Stomach (tissue), 9 donors: Measurements from ENCODE around the gene TRIM37. TPM values are rescaled to one million over a fixed set of nuclear protein-coding genes. Genes with fewer than 3 reads are reported as not detected.

ENCODE experiments used
- DNase-seq, 2 donors: peaks; one replicate each; pipeline versions ENCODE4 v3.0.0 to v3.0.0-alpha.2; 2013 to 2019
- H3K27ac ChIP-seq, 5 donors: fragments of 200-600 bp in 4 of 5; sonication (generic) in 4 of 5; one replicate each; pipeline ENCODE4 v1.5.1; 2013 to 2019; ENCODE audit warnings: mild to moderate bottlenecking in 1 of 5, moderate library complexity in 1 of 5
- H3K27me3 ChIP-seq, 3 donors: fragments of 200-600 bp; sonication (generic); one replicate each; pipeline ENCODE4 v1.5.1; 2017 to 2019; ENCODE audit warnings: mixed run types in 1 of 3
- H3K36me3 ChIP-seq, 4 donors: fragments of 200-600 bp; sonication (generic); 1 replicate in 3 of 4; 2 replicates in 1 of 4; pipeline ENCODE4 v1.5.1; 2016 to 2019
- H3K4me1 ChIP-seq, 4 donors: fragments of 200-600 bp; sonication (generic); one replicate each; pipeline ENCODE4 v1.5.1; 2016 to 2019
- H3K4me3 ChIP-seq, 4 donors: fragments of 200-600 bp; sonication (generic) in 3 of 4; one replicate each; pipeline ENCODE4 v1.5.1; 2016 to 2019; ENCODE audit warnings: mild to moderate bottlenecking in 1 of 4
- H3K9me3 ChIP-seq, 4 donors: fragments of 200-600 bp; sonication (generic); one replicate each; pipeline ENCODE4 v1.5.1; 2016 to 2019
- CTCF ChIP-seq, 7 experiments: fragments of 450-650 bp in 4 of 7; fragments of 200-600 bp in 3 of 7; sonication (generic) in 3 of 7; IDR thresholded peaks; one replicate each; pipeline ENCODE4 v1.5.1; 2016 to 2019; ENCODE audit warnings: antibody characterized with exemption in 7 of 7, control low read depth in 2 of 7, mild to moderate bottlenecking in 1 of 7
- EP300 ChIP-seq: sonication (generic); formaldehyde crosslinking; IDR thresholded peaks from one replicate; pipeline ENCODE4 v1.6.1; 2017; ENCODE audit warnings: antibody characterized with exemption
- POLR2A ChIP-seq, 4 donors: fragments of 450-650 bp; IDR thresholded peaks; one replicate each; pipeline ENCODE4 v1.6.1; 2016; ENCODE audit warnings: antibody characterized with exemption in 4 of 4, control low read depth in 2 of 4, mild to moderate bottlenecking in 1 of 4, moderate library complexity in 1 of 4
- POLR2AphosphoS5 ChIP-seq, 3 donors: sonication (generic); formaldehyde crosslinking; IDR thresholded peaks; one replicate each; pipeline ENCODE4 v1.6.1; 2016; ENCODE audit warnings: antibody characterized with exemption in 3 of 3
- WGBS, 5 donors: extraction: QIAGEN DNeasy Blood & Tissue Kit in 3 of 5; methylation state at CpG; one replicate each; pipeline versions ENCODE4 v1.1.5 to v1.1.7; 2013 to 2018; 5-methylcytosine and 5-hydroxymethylcytosine counted together
- intact Hi-C: fragments of 100-400 bp; cut with DNase I; formaldehyde crosslinking; loops from one replicate; pipeline ENCODE4 v1.15.1; 2023; ENCODE audit warnings: low total_unique reads
- polyA plus RNA-seq, 3 donors: library from polyadenylated mRNA; stranded (reverse); fragments of 200-250 nt; gene quantifications; one replicate each; pipeline ENCODE4 v1.2.3, GENCODE V29; 2013
- total RNA-seq, 5 donors: library from RNA; depleted of rRNA; stranded (reverse); fragments of >200 nt; gene quantifications; one replicate each; pipeline versions ENCODE4 v1.1.0 to v1.2.3, GENCODE V29; 2014 to 2016
- donor health status: healthy with polysubstance abuse.
- donor health status: Bipolar disorder and iron deficiency.
- donor health status: healthy.

The TRIM37 gene
- total and polyA plus RNA-seq, 8 donors: 4.9 to 68.7 (median 29.0) TPM

- Histone ChIP-seq H3K27ac (peak overlapping the region in 4 of 5 donors; percentile 19 to 54 (median 31)), H3K36me3 (peaks cover 8 to 47% (median 25%) of the 10 kb centered on the region in 4 donors), H3K9me3 (no peaks in the 10 kb centered on the region), H3K27me3 (no peaks in the 10 kb centered on the region), H3K4me3 (no peak overlapping the region), H3K4me1 (peaks cover 0 to 31% (median 1%) of the 10 kb centered on the region in 4 donors)
- no peak for TF ChIP-seq CTCF (IDR thresholded peaks at IDR 0.05)
- TF ChIP-seq POLR2AphosphoS5 (IDR thresholded peaks at IDR 0.05): peak in 1 of 3 donors; percentile 39
- peak; percentile 34 to 75 for DNase-seq
- intact Hi-C loops: loop anchor here (10.0 kb wide), 2 partner anchors 416 to 486 kb away; partner anchors contain the start of gene MTMR4
- 55 to 75% (median 65%) methylated on average over 10 of the region's 10 CpGs for WGBS, 5 donors
These were observed 105.4 kb downstream of the TRIM37 start for GRCh38 chr17:59001158-59001814.

- WGBS, 5 donors: 88 to 100% (median 94%) methylated on average over 1 of the region's 1 CpG
- H3K27ac ChIP-seq: no peak overlapping the region
These were observed 106.7 kb downstream of the TRIM37 start for GRCh38 chr17:59000022-59000421.

GRCh38 chr17:58999500-58999899 lies 107.2 kb downstream of the TRIM37 start:
- no peak overlapping the region for H3K27ac ChIP-seq
- TF ChIP-seq POLR2A (IDR thresholded peaks at IDR 0.05) (no peak), POLR2AphosphoS5 (IDR thresholded peaks at IDR 0.05) (no peak), CTCF (IDR thresholded peaks at IDR 0.05) (no peak), EP300 (no peak)
- H3K27me3 ChIP-seq: no peaks in the 10 kb centered on the region
- no peak overlapping the region for H3K4me3 ChIP-seq
- no peak for DNase-seq
- intact Hi-C loops: no loop called here
- H3K4me1 ChIP-seq: peaks cover 0 to 31% (median under 1%) of the 10 kb centered on the region in 4 donors
- H3K36me3 ChIP-seq: peaks cover 8 to 50% (median 29%) of the 10 kb centered on the region in 4 donors
- WGBS, 5 donors: 96 to 100% (median 97%) methylated on average over 1 of the region's 1 CpG
- H3K9me3 ChIP-seq: no peaks in the 10 kb centered on the region

More at GRCh38 chr17:59000022-59000421, 106.7 kb downstream of the TRIM37 start:
- no peaks in the 10 kb centered on the region for H3K27me3 ChIP-seq
- H3K9me3 ChIP-seq: no peaks in the 10 kb centered on the region
- no peak for DNase-seq
- intact Hi-C loops: loop anchor here (10.0 kb wide), 2 partner anchors 415 to 485 kb away; partner anchors contain the start of gene MTMR4
- H3K4me3 ChIP-seq: no peak overlapping the region
- TF ChIP-seq POLR2A (IDR thresholded peaks at IDR 0.05) (no peak), EP300 (no peak), POLR2AphosphoS5 (IDR thresholded peaks at IDR 0.05) (no peak), CTCF (IDR thresholded peaks at IDR 0.05) (no peak)
- peaks cover 8 to 50% (median 29%) of the 10 kb centered on the region in 4 donors for H3K36me3 ChIP-seq
- H3K4me1 ChIP-seq: peaks cover 0 to 31% (median 1%) of the 10 kb centered on the region in 4 donors

GRCh38 chr17:58998871-58999270 lies 107.8 kb downstream of the TRIM37 start:
- TF ChIP-seq POLR2A (IDR thresholded peaks at IDR 0.05) (no peak), CTCF (IDR thresholded peaks at IDR 0.05) (no peak), POLR2AphosphoS5 (IDR thresholded peaks at IDR 0.05) (no peak), EP300 (no peak)
- WGBS, 5 donors: 77 to 94% (median 87%) methylated on average over 4 of the region's 4 CpGs
- peaks cover 0 to 31% (median 0%) of the 10 kb centered on the region in 4 donors for H3K4me1 ChIP-seq
- H3K27me3 ChIP-seq: no peaks in the 10 kb centered on the region
- peaks cover 8 to 50% (median 29%) of the 10 kb centered on the region in 4 donors for H3K36me3 ChIP-seq
- intact Hi-C loops: no loop called here
- no peak for DNase-seq
- H3K4me3 ChIP-seq: no peak overlapping the region
- H3K27ac ChIP-seq: no peak overlapping the region
- H3K9me3 ChIP-seq: no peaks in the 10 kb centered on the region
